HG03469 (cell line): ENCODE measurements around the gene XAGE5.
"Not testable (repeated sequence)": the region's sequence is repeated elsewhere in the genome, so short reads cannot be mapped to it uniquely, and the experiment has no call there.

Experiments
- ATAC-seq: cut with Tn5 transposase; IDR thresholded peaks from one replicate; pipeline ENCODE4 v1.9.1; 2021; ENCODE audit warnings: mild to moderate bottlenecking, moderate library complexity, moderate number of reproducible peaks; ENCODE audit not compliant: unreplicated experiment

The XAGE5 gene, protein sequence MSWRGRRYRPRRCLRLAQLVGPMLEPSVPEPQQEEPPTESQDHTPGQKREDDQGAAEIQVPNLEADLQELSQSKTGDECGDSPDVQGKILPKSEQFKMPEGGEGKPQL

DNA sequence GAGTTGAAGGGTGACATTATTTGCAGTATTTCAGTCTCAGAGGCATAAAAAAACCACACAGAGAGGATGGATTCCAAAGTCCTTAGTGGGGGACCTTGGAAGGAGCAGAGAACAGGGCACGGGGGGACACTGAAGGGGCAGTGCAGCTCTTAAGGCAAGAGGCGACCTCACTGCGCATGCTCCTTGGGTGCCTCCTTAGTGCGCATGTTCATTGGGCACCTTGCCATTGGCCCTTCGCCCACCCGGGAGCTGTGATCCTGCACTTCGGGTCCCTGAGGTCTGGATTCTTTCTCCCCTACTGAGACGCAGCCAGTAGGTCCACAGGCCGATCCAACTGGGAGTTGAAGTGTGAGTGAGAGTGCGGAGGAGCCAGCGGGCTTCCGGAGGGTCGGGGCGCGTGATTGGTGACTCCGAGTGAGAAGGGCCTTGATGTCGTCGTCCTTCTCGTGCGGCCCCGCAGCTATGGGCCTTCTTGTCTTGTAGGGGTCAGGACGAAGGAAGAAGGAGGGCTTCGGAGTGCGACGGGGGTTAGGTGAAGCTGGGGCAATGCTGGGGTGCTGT lies at the start of gene XAGE5:
Gene XAGE5 (plus strand): TSS at position 223 of the 561 bp plus-strand sequence. CDS start 1,280 bp downstream, outside the sequence.
- ATAC-seq, result no peak

DNA sequence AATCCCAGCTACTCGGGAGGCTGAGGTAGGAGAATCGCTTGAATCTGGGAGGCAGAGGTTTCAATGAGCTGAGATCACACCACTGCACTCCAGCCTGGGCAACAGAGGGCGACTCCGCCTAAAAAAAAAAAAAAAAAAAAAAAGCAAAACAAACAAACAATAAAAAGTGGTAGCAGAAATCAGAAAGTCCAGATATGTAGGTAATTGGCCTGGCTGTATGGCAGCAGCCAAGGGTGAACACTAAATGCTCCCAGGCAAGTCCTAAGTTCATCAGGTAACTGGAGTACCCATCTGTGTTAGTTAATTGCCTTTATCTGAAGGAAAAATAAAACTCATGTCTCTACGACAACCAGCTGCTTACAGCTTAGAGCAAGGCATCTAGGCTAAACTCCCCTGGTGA lies 45.1 kb upstream of the XAGE5 start:
- not testable (repeated sequence) for ATAC-seq

DNA sequence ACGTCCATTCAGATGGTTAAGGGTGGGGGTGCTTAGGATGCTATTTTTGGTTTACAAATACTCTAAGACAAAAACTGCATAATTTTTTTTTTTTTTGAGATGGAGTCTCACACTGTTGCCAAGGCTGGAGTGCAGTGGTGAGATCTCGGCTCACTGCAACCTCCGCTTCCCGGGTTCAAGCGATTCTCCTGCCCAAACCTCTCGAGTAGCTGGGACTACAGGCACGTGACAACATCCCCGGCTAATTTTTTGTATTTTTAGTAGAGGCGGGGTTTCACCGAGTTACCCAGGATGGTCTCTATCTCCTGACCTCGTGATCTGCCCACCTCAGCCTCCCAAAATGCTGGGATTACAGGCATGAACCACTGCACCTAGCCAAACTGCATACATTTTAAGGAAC lies 37.6 kb upstream of the XAGE5 start:
- not testable (repeated sequence) for ATAC-seq

DNA sequence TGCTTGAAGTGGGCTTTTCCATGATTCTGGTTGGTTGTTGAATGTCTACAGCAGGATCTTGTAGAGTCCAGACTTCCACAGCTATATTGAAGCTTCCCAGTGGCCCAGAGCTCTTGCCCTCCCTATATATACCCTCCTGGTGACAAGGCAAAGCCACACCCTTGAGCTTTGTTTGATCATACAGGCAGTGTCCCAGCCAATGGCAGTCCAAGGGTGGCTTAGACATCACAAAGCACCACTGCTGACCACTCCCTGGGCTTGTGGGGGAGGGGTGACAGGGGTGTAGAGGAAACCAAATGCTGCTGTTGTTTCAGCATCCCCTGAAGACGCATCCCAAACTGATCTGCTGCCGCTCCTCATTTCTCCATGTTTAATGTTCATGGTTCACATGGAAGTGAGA lies 13.8 kb upstream of the XAGE5 start, which contains the start of gene SPANXN5:
Gene SPANXN5 (minus strand): TSS at position 101 of the 400 bp plus-strand sequence. CDS start 79 bp downstream, at position 22.
- ATAC-seq, result not testable (repeated sequence)

DNA sequence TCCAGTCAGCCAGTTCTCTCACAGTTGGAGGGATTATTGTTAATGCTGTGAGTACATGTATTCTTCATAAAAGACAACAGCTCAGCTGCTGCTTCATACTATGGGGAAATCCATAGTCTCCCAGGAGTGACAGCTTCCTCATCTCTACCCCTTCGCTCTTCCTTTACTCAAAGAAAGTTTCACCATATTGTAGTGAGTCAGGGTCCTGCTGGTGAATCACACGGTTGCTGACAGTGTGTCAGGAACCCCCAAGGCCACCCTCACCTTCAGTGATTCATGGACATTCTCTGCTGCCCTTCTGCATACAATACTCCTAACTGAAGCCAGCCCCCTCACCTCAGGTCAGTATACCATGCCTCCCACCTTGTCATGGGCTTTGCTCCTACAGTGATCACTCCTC lies 6.2 kb upstream of the XAGE5 start:
- not testable (repeated sequence) for ATAC-seq

DNA sequence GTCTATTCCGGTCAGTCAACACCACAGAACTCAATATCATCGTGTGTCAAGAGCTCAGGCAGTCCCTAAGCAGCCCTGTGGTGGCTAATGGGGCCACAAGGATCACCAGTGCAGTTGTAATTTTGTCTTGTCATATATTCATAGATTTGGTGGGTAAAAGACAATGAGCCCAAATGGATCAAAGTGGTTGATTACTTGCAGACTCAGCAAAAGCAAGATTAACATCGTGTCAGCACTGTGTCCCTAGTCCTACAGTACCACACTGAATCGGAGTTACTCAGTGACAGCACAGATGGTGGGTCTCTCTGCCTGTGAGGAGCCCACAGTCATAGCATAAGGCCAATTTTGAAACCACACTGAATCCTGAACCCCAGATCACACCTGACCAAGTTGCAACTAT lies 8.7 kb downstream of the XAGE5 start:
- ATAC-seq, result no peak

DNA sequence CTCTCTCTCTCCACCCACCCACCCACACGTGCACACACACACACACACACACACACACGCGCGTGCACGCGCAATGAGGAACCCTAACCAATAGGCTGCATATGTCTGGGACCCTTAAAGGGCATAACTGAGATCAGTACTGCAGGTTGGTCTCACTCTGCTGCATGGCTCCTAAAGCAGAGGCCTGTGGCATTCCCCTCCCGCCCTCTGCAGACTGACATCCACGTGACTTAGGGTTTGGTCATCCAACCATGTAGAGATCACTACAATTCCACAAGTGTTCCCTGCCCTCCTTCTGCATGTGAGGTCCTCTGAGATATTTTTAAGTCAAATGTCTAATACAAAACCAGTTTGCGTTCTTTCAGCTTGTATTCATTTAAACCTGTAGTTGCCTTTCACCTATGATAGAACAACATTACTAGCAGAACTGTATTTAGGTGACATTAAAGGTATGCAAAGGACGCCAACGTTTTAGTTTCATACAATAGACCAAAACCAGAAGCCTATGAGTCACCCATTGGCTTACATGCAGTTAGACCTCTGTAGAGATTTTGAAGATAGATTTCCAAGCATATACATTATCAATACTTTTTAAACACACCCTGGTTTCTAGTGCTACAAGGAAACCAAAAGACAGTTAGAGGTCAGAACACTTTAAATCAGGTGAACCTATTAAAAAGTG lies 10.1 kb downstream of the XAGE5 start:
- ATAC-seq, result no peak

DNA sequence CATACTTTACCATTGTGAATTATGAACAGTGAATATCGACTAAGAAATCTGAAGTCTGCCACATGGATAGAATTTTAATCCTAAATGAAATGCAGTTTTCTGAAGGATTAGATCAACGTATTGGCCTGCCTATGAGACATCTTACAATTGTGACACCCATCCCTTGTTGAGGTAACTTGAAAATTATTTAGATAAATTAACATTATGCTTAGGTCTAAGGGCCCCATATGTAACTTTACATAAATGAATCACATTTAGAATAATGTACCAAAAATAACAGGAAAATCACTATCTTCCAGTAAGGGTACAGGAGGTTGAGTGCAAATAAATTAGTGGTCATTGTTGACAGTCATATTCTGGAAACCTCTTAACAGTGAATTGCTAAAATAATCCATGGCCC lies 13.5 kb downstream of the XAGE5 start:
- no peak for ATAC-seq

DNA sequence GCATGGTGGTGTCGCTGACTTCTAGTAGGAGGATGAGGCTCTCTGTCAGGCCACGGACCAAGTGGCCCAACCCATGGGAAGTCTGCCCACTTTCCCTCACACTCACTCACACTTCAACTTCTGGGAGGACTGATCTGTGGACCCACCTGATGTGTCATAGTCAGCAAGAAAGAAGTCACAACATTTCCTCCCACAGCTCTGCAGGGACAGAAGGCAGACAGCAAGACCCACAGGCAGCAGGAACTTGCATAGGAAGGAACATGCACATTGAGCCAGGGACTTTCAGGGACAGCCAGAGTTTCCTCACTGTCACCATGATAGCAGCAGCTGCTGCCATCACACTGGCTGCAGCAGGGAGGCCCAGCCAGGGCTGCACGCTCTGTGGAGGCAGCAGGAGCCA lies 19.5 kb downstream of the XAGE5 start:
- no peak for ATAC-seq

DNA sequence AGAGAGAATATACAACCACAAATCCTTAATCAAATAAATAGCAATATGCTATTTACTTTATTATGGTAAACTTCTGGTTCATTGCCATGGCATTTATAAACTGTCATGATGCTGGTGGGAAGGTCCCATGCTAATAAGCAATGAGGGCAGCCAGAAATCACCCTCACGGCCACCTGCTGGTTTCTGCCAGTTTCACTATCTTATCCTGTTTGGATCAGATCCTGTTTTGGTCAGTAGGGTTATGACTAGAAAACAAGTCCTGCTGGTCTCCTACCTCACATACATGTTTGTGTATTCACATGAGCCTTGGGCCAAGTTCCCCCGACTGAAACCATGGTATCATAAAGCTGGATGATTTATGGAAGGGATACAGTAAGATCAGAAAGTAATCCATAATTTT lies 28.1 kb downstream of the XAGE5 start:
- no peak for ATAC-seq

DNA sequence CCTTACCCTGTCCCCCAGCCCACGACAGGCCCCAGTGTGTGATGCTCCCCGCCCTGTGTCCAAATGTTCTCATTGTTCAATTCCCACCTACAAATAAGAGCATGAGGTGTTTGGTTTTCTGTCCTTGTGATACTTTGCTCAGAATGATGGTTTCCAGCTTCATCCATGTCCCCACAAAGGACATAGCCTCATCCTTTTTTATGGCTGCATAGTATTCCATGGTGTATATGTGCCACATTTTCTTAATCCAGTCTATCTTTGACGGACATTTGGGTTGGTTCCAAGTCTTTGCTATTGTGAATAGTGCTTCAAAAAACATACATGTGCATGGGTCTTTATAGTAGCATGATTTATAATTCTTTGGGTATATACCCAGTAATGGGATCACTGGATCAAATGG lies 32.5 kb downstream of the XAGE5 start:
- not testable (repeated sequence) for ATAC-seq

DNA sequence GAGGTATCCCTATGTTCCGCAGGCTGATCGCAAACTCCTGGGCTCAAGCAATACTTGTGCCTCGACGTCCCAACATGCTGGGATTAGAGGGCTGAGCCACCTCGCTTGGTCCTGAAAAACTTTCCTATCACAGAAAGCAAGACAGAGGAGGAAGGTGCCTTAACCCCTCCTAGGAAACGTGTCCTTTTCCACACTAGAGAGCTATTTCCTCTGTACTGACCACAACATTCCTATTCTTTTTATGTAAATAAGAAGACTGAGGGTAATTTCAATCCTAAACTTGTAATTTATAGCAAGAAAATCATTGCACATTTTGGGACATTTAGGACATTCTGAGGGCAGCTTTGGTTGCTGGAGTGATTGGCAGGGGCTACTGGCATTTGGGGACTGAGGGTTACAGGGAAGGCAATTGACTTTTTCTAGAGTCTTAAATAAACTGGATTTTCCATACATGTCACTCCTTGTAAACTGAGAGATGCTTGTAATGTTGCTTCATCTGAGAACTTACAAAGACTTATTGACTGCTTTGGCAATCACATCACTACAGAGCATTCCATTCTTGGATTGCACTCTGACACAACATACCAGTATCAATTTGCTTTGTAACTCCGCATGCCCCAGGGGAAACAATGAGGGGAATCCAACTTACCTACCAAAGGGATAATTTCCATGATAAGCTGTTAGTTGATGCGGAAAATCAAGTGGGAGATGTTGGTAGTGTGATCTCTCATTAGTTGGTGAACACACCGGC lies 41.2 kb downstream of the XAGE5 start:
- no peak for ATAC-seq

DNA sequence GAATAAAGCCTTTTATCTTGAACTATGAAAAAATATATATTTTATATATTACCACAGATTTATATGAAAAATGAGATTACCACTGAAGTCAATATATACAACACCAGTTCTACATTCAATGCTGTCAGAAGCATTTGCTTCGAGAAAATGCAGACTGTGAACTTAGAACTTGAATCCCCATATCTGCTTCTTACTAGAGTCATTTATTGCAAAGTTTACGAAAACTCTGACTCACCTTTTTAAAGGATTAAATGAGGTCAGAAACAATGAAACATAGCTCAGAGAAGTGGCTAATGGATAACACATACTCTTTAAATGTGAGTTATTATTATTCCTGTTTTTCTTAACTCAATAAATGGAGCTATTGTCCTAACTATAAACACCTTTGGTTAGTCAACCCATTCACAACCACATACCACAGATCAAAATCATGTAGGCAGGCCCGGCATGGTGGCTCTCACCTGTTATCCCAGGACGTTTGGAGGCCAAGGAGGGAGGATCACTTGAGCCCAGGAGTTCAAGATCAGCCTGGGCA lies 46.0 kb downstream of the XAGE5 start:
- not testable (repeated sequence) for ATAC-seq

DNA sequence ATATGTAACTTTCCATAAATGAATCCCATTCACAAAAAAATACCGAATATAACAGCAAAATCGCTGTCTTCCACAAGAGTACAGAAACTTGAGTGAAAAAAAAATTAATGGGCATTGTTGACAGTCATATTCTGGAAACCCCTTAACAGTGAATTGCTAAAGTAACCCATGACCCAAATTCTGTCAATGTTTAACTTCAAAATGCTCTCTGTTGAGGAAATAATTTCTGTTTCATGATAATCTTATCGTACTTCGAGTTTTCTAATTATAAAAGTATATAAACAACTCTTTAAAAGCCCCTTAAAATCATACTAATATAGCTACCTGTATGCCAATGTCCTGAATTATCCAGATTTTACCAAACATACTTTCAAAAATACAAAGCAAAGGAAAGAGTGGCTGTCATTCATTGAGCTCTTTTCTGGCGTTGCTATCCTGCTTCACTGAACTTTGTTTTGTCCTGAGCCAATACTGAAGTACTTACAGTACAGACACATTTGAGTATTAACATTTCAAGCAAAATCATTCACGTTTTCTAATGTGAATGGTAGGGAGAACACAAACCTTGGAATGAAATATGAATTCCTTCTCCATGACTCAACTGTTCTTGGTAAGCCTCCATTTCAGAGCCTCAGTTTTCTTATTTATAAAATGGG lies 54.4 kb downstream of the XAGE5 start:
- ATAC-seq, result no peak
